ENCODE measurements around the gene TP53BP2.

TP53BP2 gene

GRCh38 chr1:223788746-223789415, 56.9 kb downstream of the TP53BP2 start:
- Histone ChIP-seq H3K27ac (replicated peaks) (no peak overlapping the region), H3K27me3 (ENCODE audit: insufficient read depth, poor library complexity, severe bottlenecking) (no peaks in the 10 kb centered on the region), H3K4me3 (replicated peaks; ENCODE audit: insufficient read depth, low read length) (no peak overlapping the region)
- TF ChIP-seq GABPA (IDR thresholded peaks at IDR 0.05; ENCODE audit: low read depth) (no peak), SPI1 (IDR thresholded peaks at IDR 0.05; ENCODE audit: borderline replicate concordance, low read depth) (no peak), POLR2AphosphoS5 (IDR thresholded peaks at IDR 0.05; ENCODE audit: low read depth) (no peak), CTCF (IDR thresholded peaks at IDR 0.05; ENCODE audit: insufficient read depth, low read length) (no peak), REST (IDR thresholded peaks at IDR 0.05; ENCODE audit: insufficient replicate concordance, low read depth) (no peak)
- no peak for DNase-seq (ENCODE audit: low read depth in 1 of 2, low spot score in 1 of 2)

GRCh38 chr1:223785808-223786207, 59.9 kb downstream of the TP53BP2 start:
- no peak for TF ChIP-seq SPI1 (IDR thresholded peaks at IDR 0.05; ENCODE audit: borderline replicate concordance, low read depth)
- TF ChIP-seq CTCF (IDR thresholded peaks at IDR 0.05; ENCODE audit: insufficient read depth, low read length): no peak
- no peak for TF ChIP-seq POLR2AphosphoS5 (IDR thresholded peaks at IDR 0.05; ENCODE audit: low read depth)
- TF ChIP-seq REST (IDR thresholded peaks at IDR 0.05; ENCODE audit: insufficient replicate concordance, low read depth): no peak
- no peak for TF ChIP-seq GABPA (IDR thresholded peaks at IDR 0.05; ENCODE audit: low read depth)
- no peak overlapping the region for H3K4me3 ChIP-seq (replicated peaks; ENCODE audit: insufficient read depth, low read length)
- no peak overlapping the region for H3K27ac ChIP-seq (replicated peaks)
- no peaks in the 10 kb centered on the region for H3K27me3 ChIP-seq (ENCODE audit: insufficient read depth, poor library complexity, severe bottlenecking)
- no peak for DNase-seq (ENCODE audit: low read depth in 1 of 2, low spot score in 1 of 2)

- DNase-seq (ENCODE audit: low read depth in 1 of 2, low spot score in 1 of 2): no peak
- Histone ChIP-seq H3K27ac (replicated peaks) (no peak overlapping the region), H3K27me3 (ENCODE audit: insufficient read depth, poor library complexity, severe bottlenecking) (no peaks in the 10 kb centered on the region), H3K4me3 (replicated peaks; ENCODE audit: insufficient read depth, low read length) (no peak overlapping the region)
- no peak for TF ChIP-seq SPI1 (IDR thresholded peaks at IDR 0.05; ENCODE audit: borderline replicate concordance, low read depth)
- TF ChIP-seq CTCF (IDR thresholded peaks at IDR 0.05; ENCODE audit: insufficient read depth, low read length): no peak
- TF ChIP-seq POLR2AphosphoS5 (IDR thresholded peaks at IDR 0.05; ENCODE audit: low read depth): no peak
- TF ChIP-seq REST (IDR thresholded peaks at IDR 0.05; ENCODE audit: insufficient replicate concordance, low read depth): no peak
- no peak for TF ChIP-seq GABPA (IDR thresholded peaks at IDR 0.05; ENCODE audit: low read depth)
These were observed 61.2 kb downstream of the TP53BP2 start for GRCh38 chr1:223784541-223784940.
